Stomach (tissue), 4 donors: ENCODE measurements around the gene ARID1B.

Experiments used
- EP300 ChIP-seq: sonication (generic); formaldehyde crosslinking; IDR thresholded peaks from one replicate; pipeline ENCODE4 v1.6.1; 2017; ENCODE audit warnings: antibody characterized with exemption
- POLR2A ChIP-seq, 4 donors: fragments of 450-650 bp; IDR thresholded peaks; one replicate each; pipeline ENCODE4 v1.6.1; 2016; ENCODE audit warnings: antibody characterized with exemption in 4 of 4, control low read depth in 2 of 4, mild to moderate bottlenecking in 1 of 4, moderate library complexity in 1 of 4
- POLR2AphosphoS5 ChIP-seq, 3 donors: sonication (generic); formaldehyde crosslinking; IDR thresholded peaks; one replicate each; pipeline ENCODE4 v1.6.1; 2016; ENCODE audit warnings: antibody characterized with exemption in 3 of 3
- TF ChIP-seq, protein P1 (sequence below), 7 experiments: fragments of 450-650 bp in 4 of 7; fragments of 200-600 bp in 3 of 7; sonication (generic) in 3 of 7; IDR thresholded peaks; one replicate each; pipeline ENCODE4 v1.5.1; 2016 to 2019; ENCODE audit warnings: antibody characterized with exemption in 7 of 7, control low read depth in 2 of 7, mild to moderate bottlenecking in 1 of 7

DNA sequence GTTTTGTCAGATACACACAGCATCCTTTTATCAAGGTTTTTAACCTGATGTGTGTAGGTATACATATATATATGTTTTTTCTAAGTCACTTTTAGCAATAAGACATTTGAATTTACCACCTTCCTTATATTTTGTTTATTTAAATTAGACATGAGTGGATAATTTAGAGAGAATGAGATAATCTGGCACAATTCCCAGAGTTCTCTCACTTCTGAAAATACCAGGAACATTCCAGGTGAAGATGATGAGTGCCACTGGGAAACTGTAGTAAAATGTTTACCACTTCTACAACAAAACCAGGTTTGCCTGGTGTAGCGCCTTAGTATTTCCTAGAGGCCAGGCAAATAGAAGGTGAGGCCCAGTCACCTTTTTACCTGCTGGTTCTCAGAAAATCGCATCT lies 356.7 kb downstream of the ARID1B start:
- no peak for TF ChIP-seq POLR2AphosphoS5 (IDR thresholded peaks at IDR 0.05)
- TF ChIP-seq, protein P1, sequence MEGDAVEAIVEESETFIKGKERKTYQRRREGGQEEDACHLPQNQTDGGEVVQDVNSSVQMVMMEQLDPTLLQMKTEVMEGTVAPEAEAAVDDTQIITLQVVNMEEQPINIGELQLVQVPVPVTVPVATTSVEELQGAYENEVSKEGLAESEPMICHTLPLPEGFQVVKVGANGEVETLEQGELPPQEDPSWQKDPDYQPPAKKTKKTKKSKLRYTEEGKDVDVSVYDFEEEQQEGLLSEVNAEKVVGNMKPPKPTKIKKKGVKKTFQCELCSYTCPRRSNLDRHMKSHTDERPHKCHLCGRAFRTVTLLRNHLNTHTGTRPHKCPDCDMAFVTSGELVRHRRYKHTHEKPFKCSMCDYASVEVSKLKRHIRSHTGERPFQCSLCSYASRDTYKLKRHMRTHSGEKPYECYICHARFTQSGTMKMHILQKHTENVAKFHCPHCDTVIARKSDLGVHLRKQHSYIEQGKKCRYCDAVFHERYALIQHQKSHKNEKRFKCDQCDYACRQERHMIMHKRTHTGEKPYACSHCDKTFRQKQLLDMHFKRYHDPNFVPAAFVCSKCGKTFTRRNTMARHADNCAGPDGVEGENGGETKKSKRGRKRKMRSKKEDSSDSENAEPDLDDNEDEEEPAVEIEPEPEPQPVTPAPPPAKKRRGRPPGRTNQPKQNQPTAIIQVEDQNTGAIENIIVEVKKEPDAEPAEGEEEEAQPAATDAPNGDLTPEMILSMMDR (IDR thresholded peaks at IDR 0.05) = no peak
- TF ChIP-seq POLR2A (IDR thresholded peaks at IDR 0.05) = no peak
- TF ChIP-seq EP300 = no peak
